Measurements from ENCODE around the gene CNTN4. TPM values are rescaled to one million over a fixed set of nuclear protein-coding genes. Genes with fewer than 3 reads are reported as not detected.

Gene CNTN4
- total RNA-seq, 1 donor from 2014 or later = 48.3 TPM

DNA sequence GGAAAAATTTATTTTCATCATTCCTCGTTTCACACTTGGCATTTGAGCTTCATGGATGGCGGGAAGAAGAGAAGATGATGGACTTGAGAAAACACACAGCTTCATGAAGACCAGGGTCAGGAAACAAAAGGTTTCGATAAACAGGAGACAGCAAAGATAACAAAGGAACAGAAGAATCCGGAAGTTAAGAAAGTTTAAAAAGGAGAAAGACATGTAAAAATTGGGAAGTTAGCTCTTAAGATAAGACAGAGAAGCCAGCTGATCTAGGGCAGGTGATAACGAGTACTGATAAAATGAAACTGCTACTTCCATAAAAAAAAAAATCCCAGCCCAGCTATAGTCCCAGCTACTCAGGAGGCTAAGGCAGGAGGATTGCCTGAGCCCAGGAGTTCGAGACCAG, 987.6 kb downstream of the CNTN4 start:
- no peaks in the 10 kb centered on the region for H3K9me3 Mint-ChIP-seq (ENCODE audit: unreplicated experiment)
- peaks cover 2% of the 10 kb centered on the region for H3K27me3 Mint-ChIP-seq (ENCODE audit: unreplicated experiment)
- no peaks in the 10 kb centered on the region for H3K36me3 Mint-ChIP-seq (ENCODE audit: unreplicated experiment)
- no peaks in the 10 kb centered on the region for H3K4me1 Mint-ChIP-seq (ENCODE audit: unreplicated experiment)
- H3K4me3 Mint-ChIP-seq (ENCODE audit: unreplicated experiment) = no peak overlapping the region
- H3K27ac Mint-ChIP-seq (ENCODE audit: unreplicated experiment) = no peak overlapping the region
- TF ChIP-seq, protein P1, sequence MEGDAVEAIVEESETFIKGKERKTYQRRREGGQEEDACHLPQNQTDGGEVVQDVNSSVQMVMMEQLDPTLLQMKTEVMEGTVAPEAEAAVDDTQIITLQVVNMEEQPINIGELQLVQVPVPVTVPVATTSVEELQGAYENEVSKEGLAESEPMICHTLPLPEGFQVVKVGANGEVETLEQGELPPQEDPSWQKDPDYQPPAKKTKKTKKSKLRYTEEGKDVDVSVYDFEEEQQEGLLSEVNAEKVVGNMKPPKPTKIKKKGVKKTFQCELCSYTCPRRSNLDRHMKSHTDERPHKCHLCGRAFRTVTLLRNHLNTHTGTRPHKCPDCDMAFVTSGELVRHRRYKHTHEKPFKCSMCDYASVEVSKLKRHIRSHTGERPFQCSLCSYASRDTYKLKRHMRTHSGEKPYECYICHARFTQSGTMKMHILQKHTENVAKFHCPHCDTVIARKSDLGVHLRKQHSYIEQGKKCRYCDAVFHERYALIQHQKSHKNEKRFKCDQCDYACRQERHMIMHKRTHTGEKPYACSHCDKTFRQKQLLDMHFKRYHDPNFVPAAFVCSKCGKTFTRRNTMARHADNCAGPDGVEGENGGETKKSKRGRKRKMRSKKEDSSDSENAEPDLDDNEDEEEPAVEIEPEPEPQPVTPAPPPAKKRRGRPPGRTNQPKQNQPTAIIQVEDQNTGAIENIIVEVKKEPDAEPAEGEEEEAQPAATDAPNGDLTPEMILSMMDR (IDR thresholded peaks at IDR 0.05) = no peak
- no peak for DNase-seq (ENCODE audit: extremely low spot score, unreplicated experiment)

DNA sequence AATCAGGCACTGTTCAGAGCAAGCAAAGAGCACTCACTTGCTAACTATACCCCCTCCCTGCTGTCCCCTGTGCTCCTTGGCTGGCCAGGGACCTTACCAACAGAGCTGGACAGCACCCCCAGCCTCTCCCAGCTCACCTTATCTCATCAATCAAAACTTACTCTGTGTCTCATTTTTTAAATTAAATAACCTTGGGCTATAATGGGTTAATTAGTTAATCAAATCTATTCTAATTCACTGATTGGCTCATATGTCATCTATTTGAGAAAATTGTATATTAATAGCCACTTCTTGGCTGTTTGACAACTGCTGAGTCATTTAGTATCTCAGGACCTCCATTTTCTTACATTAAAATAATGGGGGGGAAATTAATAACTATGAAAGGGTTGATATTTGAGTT, 988.6 kb downstream of the CNTN4 start:
- Mint-ChIP-seq H3K4me1 (ENCODE audit: unreplicated experiment) (no peaks in the 10 kb centered on the region), H3K9me3 (ENCODE audit: unreplicated experiment) (no peaks in the 10 kb centered on the region), H3K4me3 (ENCODE audit: unreplicated experiment) (no peak overlapping the region), H3K36me3 (ENCODE audit: unreplicated experiment) (no peaks in the 10 kb centered on the region), H3K27ac (ENCODE audit: unreplicated experiment) (no peak overlapping the region), H3K27me3 (ENCODE audit: unreplicated experiment) (peaks cover 2% of the 10 kb centered on the region)
- TF ChIP-seq, protein P1 (IDR thresholded peaks at IDR 0.05) = no peak
- no peak for DNase-seq (ENCODE audit: extremely low spot score, unreplicated experiment)

DNA sequence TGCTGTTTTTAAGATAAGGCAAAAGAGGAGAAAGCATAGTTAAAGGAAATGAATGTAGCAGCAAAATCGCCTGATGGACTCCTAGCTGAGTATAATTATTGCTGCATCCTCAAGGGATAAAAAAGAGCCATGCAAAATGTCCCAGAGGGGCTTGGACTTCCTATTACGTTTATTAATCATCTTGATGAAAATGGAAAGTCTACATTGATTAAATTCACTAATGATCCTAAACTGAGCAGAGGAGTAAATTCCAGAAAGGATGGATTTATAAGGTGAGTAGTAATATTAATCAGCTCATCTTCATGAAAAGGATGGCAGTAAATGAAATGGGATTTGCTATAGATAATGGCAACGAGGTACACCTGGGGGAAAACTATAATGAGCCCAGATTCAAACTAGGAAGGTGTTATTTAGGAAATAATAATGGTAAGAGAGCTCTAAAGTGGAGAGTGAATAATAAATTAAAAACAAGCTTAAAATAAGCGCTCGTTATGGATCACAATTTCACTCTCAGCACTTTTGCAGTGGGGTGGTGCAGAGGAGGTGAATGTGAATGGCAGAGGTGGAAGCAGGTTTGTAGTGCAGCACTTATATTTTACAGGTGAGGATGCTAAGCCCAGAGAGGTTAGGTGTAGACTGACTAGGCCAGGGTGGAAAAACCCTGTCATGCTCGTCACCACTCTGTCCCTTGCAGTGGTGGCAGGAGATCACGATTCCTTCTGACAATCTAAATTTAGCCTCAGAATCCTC, 989.2 kb downstream of the CNTN4 start:
- H3K36me3 Mint-ChIP-seq (ENCODE audit: unreplicated experiment) = no peaks in the 10 kb centered on the region
- H3K27me3 Mint-ChIP-seq (ENCODE audit: unreplicated experiment) = peaks cover 2% of the 10 kb centered on the region
- TF ChIP-seq, protein P1 (IDR thresholded peaks at IDR 0.05) = no peak
- H3K27ac Mint-ChIP-seq (ENCODE audit: unreplicated experiment) = no peak overlapping the region
- no peak for DNase-seq (ENCODE audit: extremely low spot score, unreplicated experiment)
- H3K4me1 Mint-ChIP-seq (ENCODE audit: unreplicated experiment) = no peaks in the 10 kb centered on the region
- peaks cover 3% of the 10 kb centered on the region for H3K9me3 Mint-ChIP-seq (ENCODE audit: unreplicated experiment)
- H3K4me3 Mint-ChIP-seq (ENCODE audit: unreplicated experiment) = no peak overlapping the region

DNA sequence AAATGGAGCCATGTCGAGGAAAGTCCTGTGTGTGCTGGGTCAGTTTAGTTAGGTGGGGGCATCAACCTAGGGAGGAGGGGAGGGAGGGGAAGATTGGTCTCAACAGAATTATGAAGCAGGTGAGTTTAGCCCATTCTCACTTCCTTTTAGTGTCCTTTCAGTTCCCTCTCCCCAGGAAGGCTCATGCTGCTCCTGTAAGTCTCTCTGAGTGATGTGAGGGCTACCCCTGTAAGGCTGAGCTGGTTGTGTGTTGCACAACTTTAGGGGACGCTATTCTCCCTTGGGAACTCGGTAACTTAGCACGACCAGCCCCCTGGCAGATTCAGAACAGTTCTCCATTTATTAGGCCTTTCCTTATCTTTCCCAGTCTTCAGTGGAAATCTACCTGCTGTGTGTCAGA, 990.4 kb downstream of the CNTN4 start:
- Mint-ChIP-seq H3K9me3 (ENCODE audit: unreplicated experiment) (peaks cover 4% of the 10 kb centered on the region), H3K4me3 (ENCODE audit: unreplicated experiment) (no peak overlapping the region), H3K27ac (ENCODE audit: unreplicated experiment) (no peak overlapping the region), H3K4me1 (ENCODE audit: unreplicated experiment) (no peaks in the 10 kb centered on the region), H3K36me3 (ENCODE audit: unreplicated experiment) (no peaks in the 10 kb centered on the region), H3K27me3 (ENCODE audit: unreplicated experiment) (peaks cover 2% of the 10 kb centered on the region)
- DNase-seq (ENCODE audit: extremely low spot score, unreplicated experiment) = no peak
- TF ChIP-seq, protein P1 (IDR thresholded peaks at IDR 0.05) = no peak

DNA sequence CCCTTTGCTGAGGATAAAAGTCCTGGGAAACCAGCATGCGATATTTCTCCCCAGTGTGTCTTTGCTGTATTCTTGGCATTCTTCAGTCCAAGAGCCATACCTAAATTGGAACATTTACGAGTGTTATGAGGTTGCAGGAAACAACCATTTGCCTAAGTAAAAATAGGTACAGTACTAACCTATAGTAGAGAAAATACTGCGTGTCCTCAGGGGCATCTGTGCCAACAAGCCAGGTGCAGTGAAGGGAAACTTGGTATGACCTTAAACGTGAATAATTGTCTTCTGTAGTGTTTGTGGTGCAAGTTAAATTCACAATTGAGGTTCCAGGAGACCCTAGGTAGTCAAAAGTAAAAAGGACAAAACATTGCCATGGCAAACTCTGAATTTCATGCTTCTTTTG, 999.3 kb downstream of the CNTN4 start:
- DNase-seq (ENCODE audit: extremely low spot score, unreplicated experiment) = no peak

More for the DNA sequence above, 999.3 kb downstream of the CNTN4 start:
- TF ChIP-seq, protein P1 (IDR thresholded peaks at IDR 0.05) = no peak
- no peaks in the 10 kb centered on the region for H3K27me3 Mint-ChIP-seq (ENCODE audit: unreplicated experiment)
- H3K36me3 Mint-ChIP-seq (ENCODE audit: unreplicated experiment) = no peaks in the 10 kb centered on the region
- no peak overlapping the region for H3K4me3 Mint-ChIP-seq (ENCODE audit: unreplicated experiment)
- H3K27ac Mint-ChIP-seq (ENCODE audit: unreplicated experiment) = no peak overlapping the region
- no peaks in the 10 kb centered on the region for H3K4me1 Mint-ChIP-seq (ENCODE audit: unreplicated experiment)
- H3K9me3 Mint-ChIP-seq (ENCODE audit: unreplicated experiment) = peaks cover under 1% of the 10 kb centered on the region

All from osteocyte (in vitro differentiated cells).